NCI-H146 treated with DMSO at 0.1 percent for 48 hours (cell line): ENCODE results near the gene AMH.
"Not testable (repeated sequence)": the region's sequence is repeated elsewhere in the genome, so short reads cannot be mapped to it uniquely, and the experiment has no call there.

Source experiments
- DNase-seq: peaks from one replicate; lab custom pipeline; 2025; ENCODE audit not compliant: unreplicated experiment; lab: John Stamatoyannopoulos, UW

AMH gene

GRCh38 chr19:2249010-2249866 is at the start of gene AMH:
AMH (plus strand) TSS chr19:2249323; CDS start chr19:2249333, 10 bp downstream.
- no peak for DNase-seq

- DNase-seq = no peak
Observed at GRCh38 chr19:2199861-2200623, 49.1 kb upstream of the AMH start.

- DNase-seq = not testable (repeated sequence)
Observed at GRCh38 chr19:2200624-2201294, 48.4 kb upstream of the AMH start.

- DNase-seq = no peak
Observed at GRCh38 chr19:2201473-2202148, 47.5 kb upstream of the AMH start.

- no peak for DNase-seq
Observed at GRCh38 chr19:2202366-2202765, 46.8 kb upstream of the AMH start.

GRCh38 chr19:2207008-2207407 is 42.1 kb upstream of the AMH start:
- DNase-seq = no peak

- no peak for DNase-seq
Observed at GRCh38 chr19:2207991-2208860, 40.9 kb upstream of the AMH start.

GRCh38 chr19:2208975-2209374 is 40.1 kb upstream of the AMH start:
- DNase-seq = no peak

- no peak for DNase-seq
Observed at GRCh38 chr19:2209408-2209807, 39.7 kb upstream of the AMH start.

- no peak for DNase-seq
Observed at GRCh38 chr19:2210206-2210605, 38.9 kb upstream of the AMH start.

GRCh38 chr19:2210987-2211740 is 38.0 kb upstream of the AMH start:
- DNase-seq = no peak

GRCh38 chr19:2212861-2213711 is 36.0 kb upstream of the AMH start:
- no peak for DNase-seq

- no peak for DNase-seq
Observed at GRCh38 chr19:2213799-2214198, 35.3 kb upstream of the AMH start.

GRCh38 chr19:2214251-2214650 is 34.9 kb upstream of the AMH start:
- DNase-seq = no peak

GRCh38 chr19:2215281-2215751 is 33.8 kb upstream of the AMH start:
- DNase-seq = no peak

- DNase-seq = no peak
Observed at GRCh38 chr19:2216361-2217225, 32.5 kb upstream of the AMH start.

GRCh38 chr19:2217591-2217990 is 31.5 kb upstream of the AMH start:
- no peak for DNase-seq
